ENCODE data around the gene IL1RAPL2.

DNA sequence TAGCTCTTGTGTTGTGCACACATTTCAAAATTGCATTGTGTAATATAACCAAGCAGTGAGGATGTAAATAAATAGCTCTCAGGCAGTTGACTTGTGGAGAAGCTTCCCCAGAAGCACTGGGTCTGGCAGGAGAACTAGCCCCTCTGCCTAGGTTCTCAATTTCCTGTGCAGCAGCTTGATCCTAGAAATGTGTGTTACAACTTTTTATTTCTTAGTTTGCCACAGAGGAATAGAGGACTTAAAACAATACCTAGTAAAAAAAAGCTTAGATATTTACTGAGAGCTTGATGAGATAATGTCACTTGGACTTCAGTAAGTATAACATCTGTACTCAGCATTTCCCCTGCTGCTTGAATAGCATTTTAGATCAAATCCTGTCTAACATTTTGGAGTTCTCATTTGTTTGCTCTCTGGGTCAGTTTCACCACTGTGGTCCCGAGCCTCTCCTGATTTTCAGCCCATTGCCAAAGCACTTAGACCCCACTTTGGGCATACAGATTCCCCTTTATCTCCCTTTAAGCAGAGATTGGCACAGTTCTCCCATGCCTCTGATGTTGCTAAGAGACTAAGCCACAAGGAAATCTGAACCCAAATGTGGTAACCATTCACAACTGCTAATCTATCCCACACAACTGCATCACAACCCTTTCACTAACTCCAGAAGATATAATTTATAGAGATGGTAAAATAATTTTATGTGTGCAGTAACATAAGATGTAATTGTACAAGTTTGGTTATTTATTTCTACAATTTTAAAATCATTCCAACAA is 1158.2 kb downstream of the IL1RAPL2 start:
- TF ChIP-seq TCF12 (IDR thresholded peaks at IDR 0.05) = no peak
- no peak for TF ChIP-seq USF2 (IDR thresholded peaks at IDR 0.05; ENCODE audit: borderline replicate concordance, low read depth, low read length)
- TF ChIP-seq POLR2AphosphoS5 (IDR thresholded peaks at IDR 0.05; ENCODE audit: low read depth, low read length) = no peak
- TF ChIP-seq NFIC (IDR thresholded peaks at IDR 0.05; ENCODE audit: borderline replicate concordance) = no peak
- TF ChIP-seq MAX (IDR thresholded peaks at IDR 0.05; ENCODE audit: low read depth) = no peak
- TF ChIP-seq EP300 (IDR thresholded peaks at IDR 0.05; ENCODE audit: borderline replicate concordance in 1 of 2, low read depth in 1 of 2, low read length in 1 of 2) = no peak
- TF ChIP-seq RXRA (IDR thresholded peaks at IDR 0.05; ENCODE audit: borderline replicate concordance, low read depth) = no peak
- no peak for TF ChIP-seq GABPA (IDR thresholded peaks at IDR 0.05; ENCODE audit: low read depth)
- TF ChIP-seq CTCF (IDR thresholded peaks at IDR 0.05) = no peak
- no peak for TF ChIP-seq TAF1 (IDR thresholded peaks at IDR 0.05; ENCODE audit: borderline replicate concordance, low read depth, low read length)
- no peak for TF ChIP-seq YY1 (IDR thresholded peaks at IDR 0.05; ENCODE audit: low read depth)
- TF ChIP-seq, protein P1, sequence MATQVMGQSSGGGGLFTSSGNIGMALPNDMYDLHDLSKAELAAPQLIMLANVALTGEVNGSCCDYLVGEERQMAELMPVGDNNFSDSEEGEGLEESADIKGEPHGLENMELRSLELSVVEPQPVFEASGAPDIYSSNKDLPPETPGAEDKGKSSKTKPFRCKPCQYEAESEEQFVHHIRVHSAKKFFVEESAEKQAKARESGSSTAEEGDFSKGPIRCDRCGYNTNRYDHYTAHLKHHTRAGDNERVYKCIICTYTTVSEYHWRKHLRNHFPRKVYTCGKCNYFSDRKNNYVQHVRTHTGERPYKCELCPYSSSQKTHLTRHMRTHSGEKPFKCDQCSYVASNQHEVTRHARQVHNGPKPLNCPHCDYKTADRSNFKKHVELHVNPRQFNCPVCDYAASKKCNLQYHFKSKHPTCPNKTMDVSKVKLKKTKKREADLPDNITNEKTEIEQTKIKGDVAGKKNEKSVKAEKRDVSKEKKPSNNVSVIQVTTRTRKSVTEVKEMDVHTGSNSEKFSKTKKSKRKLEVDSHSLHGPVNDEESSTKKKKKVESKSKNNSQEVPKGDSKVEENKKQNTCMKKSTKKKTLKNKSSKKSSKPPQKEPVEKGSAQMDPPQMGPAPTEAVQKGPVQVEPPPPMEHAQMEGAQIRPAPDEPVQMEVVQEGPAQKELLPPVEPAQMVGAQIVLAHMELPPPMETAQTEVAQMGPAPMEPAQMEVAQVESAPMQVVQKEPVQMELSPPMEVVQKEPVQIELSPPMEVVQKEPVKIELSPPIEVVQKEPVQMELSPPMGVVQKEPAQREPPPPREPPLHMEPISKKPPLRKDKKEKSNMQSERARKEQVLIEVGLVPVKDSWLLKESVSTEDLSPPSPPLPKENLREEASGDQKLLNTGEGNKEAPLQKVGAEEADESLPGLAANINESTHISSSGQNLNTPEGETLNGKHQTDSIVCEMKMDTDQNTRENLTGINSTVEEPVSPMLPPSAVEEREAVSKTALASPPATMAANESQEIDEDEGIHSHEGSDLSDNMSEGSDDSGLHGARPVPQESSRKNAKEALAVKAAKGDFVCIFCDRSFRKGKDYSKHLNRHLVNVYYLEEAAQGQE (IDR thresholded peaks at IDR 0.05; ENCODE audit: low read depth, low read length) = no peak
- no peak for TF ChIP-seq GATA2 (CRISPR knock-in tag; IDR thresholded peaks at IDR 0.05)
- no peak for TF ChIP-seq RFX5 (IDR thresholded peaks at IDR 0.05; ENCODE audit: low read length)

All from SK-N-SH (cell line).